EH (cell line): ENCODE results near the gene EED.
A peak's percentile ranks its signal among the peaks of the same experiment; 100 is the strongest.
"Not testable (repeated sequence)": the region's sequence is repeated elsewhere in the genome, so short reads cannot be mapped to it uniquely, and the experiment has no call there.

Source experiments
- DNase-seq: peaks from one replicate; pipeline ENCODE4 v3.0.0-alpha.2; 2015; ENCODE audit warnings: low read depth

Gene EED

GRCh38 chr11:86247608-86248007 is 3.1 kb downstream of the EED start:
- no peak for DNase-seq

- no peak for DNase-seq
Measured at GRCh38 chr11:86248609-86249008, 4.1 kb downstream of the EED start.

GRCh38 chr11:86249307-86250098 is 5.0 kb downstream of the EED start:
- DNase-seq = peak; percentile 12

- peak; percentile 16 for DNase-seq
Measured at GRCh38 chr11:86251345-86251744, 6.8 kb downstream of the EED start.

- no peak for DNase-seq
Measured at GRCh38 chr11:86255896-86256295, 11.3 kb downstream of the EED start.

GRCh38 chr11:86256608-86257007 is 12.1 kb downstream of the EED start:
- DNase-seq = no peak

- DNase-seq = no peak
Measured at GRCh38 chr11:86257446-86257845, 12.9 kb downstream of the EED start.

- DNase-seq = no peak
Measured at GRCh38 chr11:86259730-86260129, 15.2 kb downstream of the EED start.

GRCh38 chr11:86261328-86261727 is 16.8 kb downstream of the EED start:
- no peak for DNase-seq

GRCh38 chr11:86262387-86262786 is 17.8 kb downstream of the EED start:
- no peak for DNase-seq

GRCh38 chr11:86264649-86265048 is 20.1 kb downstream of the EED start:
- DNase-seq = no peak

GRCh38 chr11:86265194-86265593 is 20.6 kb downstream of the EED start:
- DNase-seq = no peak

GRCh38 chr11:86269645-86270044 is 25.1 kb downstream of the EED start:
- DNase-seq = no peak

GRCh38 chr11:86274503-86274902 is 29.9 kb downstream of the EED start:
- DNase-seq = no peak

- no peak for DNase-seq
Measured at GRCh38 chr11:86274999-86275398, 30.4 kb downstream of the EED start.

- no peak for DNase-seq
Measured at GRCh38 chr11:86275493-86276370, 31.2 kb downstream of the EED start.

GRCh38 chr11:86277741-86278140 is 33.2 kb downstream of the EED start:
- no peak for DNase-seq

- DNase-seq = no peak
Measured at GRCh38 chr11:86278226-86278625, 33.7 kb downstream of the EED start.

GRCh38 chr11:86279747-86280146 is 35.2 kb downstream of the EED start:
- no peak for DNase-seq

- no peak for DNase-seq
Measured at GRCh38 chr11:86287468-86287796, 42.9 kb downstream of the EED start.

- no peak for DNase-seq
Measured at GRCh38 chr11:86288776-86289507, 44.4 kb downstream of the EED start.

- DNase-seq = not testable (repeated sequence)
Measured at GRCh38 chr11:86289508-86290280, 45.1 kb downstream of the EED start.
